HEK293T (cell line): ENCODE data around the gene SFSWAP.
"Not testable (repeated sequence)": the region's sequence is repeated elsewhere in the genome, so short reads cannot be mapped to it uniquely, and the experiment has no call there.

Source experiments
- CTCF ChIA-PET: fragments of 350-600 bp; formaldehyde crosslinking; extraction: SDS; loops from one replicate; lab custom pipeline; 2021; ENCODE audit warnings: antibody characterized with exemption, inconsistent platforms; lab: Yijun Ruan, JAX
- POLR2A ChIA-PET: fragments of 350-600 bp; formaldehyde crosslinking; extraction: SDS; loops from one replicate; lab custom pipeline; 2020; ENCODE audit warnings: antibody characterized with exemption, inconsistent platforms; lab: Yijun Ruan, JAX
- DNase-seq: peaks from one replicate; pipeline ENCODE4 v3.0.0; 2012; ENCODE audit warnings: mixed read lengths; ENCODE audit errors: extremely low spot score
- ARNT ChIP-seq: fragments of 450-650 bp; IDR thresholded peaks from 2 replicates; pipeline ENCODE4 v1.6.1; 2017; ENCODE audit warnings: mild to moderate bottlenecking
- BHLHE40 ChIP-seq: fragments of 450-650 bp; IDR thresholded peaks from 2 replicates; pipeline ENCODE4 v1.6.1; 2016; ENCODE audit warnings: mild to moderate bottlenecking, moderate library complexity, borderline replicate concordance
- CTBP1 ChIP-seq: fragments of 450-650 bp; IDR thresholded peaks from 2 replicates; pipeline ENCODE4 v1.6.1; 2016; ENCODE audit warnings: borderline replicate concordance
- ELF4 ChIP-seq: fragments of 450-650 bp; IDR thresholded peaks from 2 replicates; pipeline ENCODE4 v1.6.1; 2017; ENCODE audit warnings: antibody characterized with exemption
- FOXA1 ChIP-seq: fragments of 450-650 bp; IDR thresholded peaks from 2 replicates; pipeline ENCODE4 v1.6.1; 2016; ENCODE audit warnings: mild to moderate bottlenecking
- FOXK2 ChIP-seq: fragments of 450-650 bp; IDR thresholded peaks from 2 replicates; pipeline ENCODE4 v1.6.1; 2016; ENCODE audit warnings: mild to moderate bottlenecking
- FOXM1 ChIP-seq: fragments of 450-650 bp; IDR thresholded peaks from 2 replicates; pipeline ENCODE4 v1.6.1; 2017; ENCODE audit warnings: mild to moderate bottlenecking, borderline replicate concordance
- HDGF ChIP-seq: fragments of 450-650 bp; IDR thresholded peaks from 2 replicates; pipeline ENCODE4 v1.6.1; 2017; ENCODE audit warnings: antibody characterized with exemption, borderline replicate concordance
- L3MBTL2 ChIP-seq: fragments of 450-650 bp; conservative IDR thresholded peaks from 2 replicates; pipeline ENCODE4 v1.6.1; 2016; ENCODE audit warnings: mild to moderate bottlenecking
- LEF1 ChIP-seq: fragments of 450-650 bp; IDR thresholded peaks from 2 replicates; pipeline ENCODE4 v1.6.1; 2017; ENCODE audit warnings: mild to moderate bottlenecking, borderline replicate concordance
- NFRKB ChIP-seq: fragments of 450-650 bp; IDR thresholded peaks from 2 replicates; pipeline ENCODE4 v1.6.1; 2016; ENCODE audit warnings: mild to moderate bottlenecking, moderate library complexity
- SP1 ChIP-seq: fragments of 450-650 bp; IDR thresholded peaks from 2 replicates; pipeline ENCODE4 v1.6.1; 2017
- SUZ12 ChIP-seq: fragments of 450-650 bp; IDR thresholded peaks from 2 replicates; pipeline ENCODE4 v1.6.1; 2016; ENCODE audit warnings: mild to moderate bottlenecking
- TARDBP ChIP-seq: fragments of 450-650 bp; IDR thresholded peaks from 2 replicates; pipeline ENCODE4 v1.6.1; 2016
- ZNF384 ChIP-seq: fragments of 450-650 bp; IDR thresholded peaks from 2 replicates; pipeline ENCODE4 v1.6.1; 2016
- TF ChIP-seq, protein P1 (sequence below): fragments of 450-650 bp; IDR thresholded peaks from 2 replicates; pipeline ENCODE4 v1.6.1; 2016

SFSWAP gene

DNA sequence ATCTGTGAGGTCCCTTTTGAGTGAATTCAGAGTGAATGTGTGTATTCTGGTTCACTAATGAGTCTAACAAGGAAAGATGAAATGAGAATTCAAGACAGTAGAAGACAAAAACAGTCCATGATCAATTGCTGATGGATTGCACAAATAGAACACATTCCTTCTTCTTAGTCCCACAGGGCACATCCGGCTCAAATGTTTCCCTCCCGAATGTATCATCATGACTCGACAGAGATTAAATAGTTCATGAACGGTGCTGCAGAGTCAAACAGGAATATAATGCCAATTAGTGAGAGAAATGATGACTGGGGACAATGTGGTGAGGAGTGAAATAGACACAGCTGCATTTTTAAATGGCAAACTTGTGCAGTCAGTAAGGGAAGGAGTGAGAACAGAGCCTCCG is 11.5 kb upstream of the SFSWAP start:
- TF ChIP-seq LEF1 (no peak), CTBP1 (no peak), TARDBP (no peak), L3MBTL2 (no peak), ZNF384 (no peak), FOXK2 (no peak), FOXA1 (no peak)
- TF ChIP-seq, protein P1, sequence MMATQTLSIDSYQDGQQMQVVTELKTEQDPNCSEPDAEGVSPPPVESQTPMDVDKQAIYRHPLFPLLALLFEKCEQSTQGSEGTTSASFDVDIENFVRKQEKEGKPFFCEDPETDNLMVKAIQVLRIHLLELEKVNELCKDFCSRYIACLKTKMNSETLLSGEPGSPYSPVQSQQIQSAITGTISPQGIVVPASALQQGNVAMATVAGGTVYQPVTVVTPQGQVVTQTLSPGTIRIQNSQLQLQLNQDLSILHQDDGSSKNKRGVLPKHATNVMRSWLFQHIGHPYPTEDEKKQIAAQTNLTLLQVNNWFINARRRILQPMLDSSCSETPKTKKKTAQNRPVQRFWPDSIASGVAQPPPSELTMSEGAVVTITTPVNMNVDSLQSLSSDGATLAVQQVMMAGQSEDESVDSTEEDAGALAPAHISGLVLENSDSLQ, result no peak
- no peak for DNase-seq
- CTCF ChIA-PET, result no interaction called here
- POLR2A ChIA-PET, result no interaction called here

DNA sequence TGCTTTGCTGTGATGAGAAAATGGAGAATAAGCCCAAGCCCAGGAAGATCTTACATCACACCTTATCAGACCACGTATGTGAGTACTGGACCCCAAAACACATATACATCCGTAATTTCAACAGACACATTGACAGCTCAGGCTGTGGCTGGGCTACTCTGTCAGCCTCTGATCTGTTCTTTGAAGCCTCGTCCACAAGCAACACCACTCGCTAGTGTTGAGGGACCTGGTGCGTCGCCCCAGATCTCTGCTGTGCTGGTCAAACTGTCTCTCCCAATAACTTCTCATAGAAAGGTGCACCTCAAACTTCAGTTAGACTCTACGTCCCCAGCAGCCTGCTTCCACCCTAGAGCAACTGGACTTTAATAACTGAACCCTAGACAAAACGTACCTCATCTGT is 10.6 kb upstream of the SFSWAP start:
- DNase-seq, result no peak
- TF ChIP-seq CTBP1 (no peak), TARDBP (no peak)
- ChIA-PET POLR2A (no interaction called here), CTCF (no interaction called here)

DNA sequence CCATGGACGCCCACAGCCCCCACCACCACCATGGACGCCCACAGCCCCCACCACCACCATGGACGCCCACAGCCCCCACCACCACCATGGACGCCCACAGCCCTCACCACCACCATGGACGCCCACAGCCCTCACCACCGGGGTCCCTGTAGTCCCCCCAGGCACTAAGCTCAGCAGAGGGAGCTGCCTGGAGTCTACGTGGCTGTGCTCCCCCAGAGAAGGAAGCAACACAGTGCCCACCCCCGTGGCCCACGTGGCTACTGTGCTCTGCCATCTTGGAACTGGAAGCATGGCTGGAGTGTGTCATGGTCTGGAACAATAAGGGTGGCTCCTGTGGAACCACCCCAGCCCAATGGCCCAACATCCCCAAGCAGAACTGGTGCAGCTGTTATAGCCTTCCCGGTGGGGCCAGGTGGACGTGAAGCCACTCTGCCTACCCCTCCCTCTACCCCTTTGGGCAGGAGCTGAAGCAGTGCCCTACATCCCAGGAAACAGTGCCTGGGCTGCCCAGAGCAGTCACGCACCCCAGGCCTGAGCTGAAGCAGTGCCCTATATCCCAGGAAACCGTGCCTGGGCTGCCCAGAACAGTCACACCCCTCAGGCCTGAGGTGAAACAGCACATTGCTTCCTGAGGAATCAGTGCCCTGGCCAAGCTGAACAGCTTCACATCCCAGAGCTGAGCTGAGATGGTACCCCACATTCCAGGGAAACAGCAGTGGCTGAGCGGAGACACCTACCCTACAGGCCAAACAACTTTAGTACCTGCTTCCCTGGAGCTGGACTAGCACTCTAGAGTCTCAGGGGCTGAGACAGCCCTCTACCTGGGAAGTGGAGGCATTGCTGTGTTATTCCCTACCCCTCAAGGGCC is 9.0 kb upstream of the SFSWAP start:
- ChIA-PET CTCF (no interaction called here), POLR2A (interaction anchor here (0.8 kb wide), 1 partner anchor 9 kb away, joined by 3 read pairs; the partner anchor contains the start of gene SFSWAP)
- DNase-seq, result no peak

DNA sequence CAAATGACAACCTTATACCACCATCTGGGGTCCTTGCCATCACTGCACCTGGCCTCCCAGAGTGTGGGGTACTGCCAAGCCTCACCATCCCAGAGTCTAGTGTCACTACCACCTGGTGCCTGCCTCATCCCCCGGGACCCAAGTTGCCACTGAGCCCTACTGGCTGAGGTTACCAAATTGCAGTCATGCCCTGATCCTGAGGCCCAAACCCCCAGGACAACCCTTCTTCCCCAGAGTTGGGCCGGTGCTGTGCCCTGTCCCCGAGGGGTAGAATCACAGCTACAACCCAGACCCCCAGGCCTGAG is 8.4 kb upstream of the SFSWAP start:
- DNase-seq, result no peak
- POLR2A ChIA-PET, result interaction anchor here (0.8 kb wide), 1 partner anchor 9 kb away, joined by 3 read pairs; the partner anchor contains the start of gene SFSWAP
- no peak for TF ChIP-seq HDGF
- TF ChIP-seq, protein P1, result no peak
- no peak for TF ChIP-seq BHLHE40
- no peak for TF ChIP-seq CTBP1
- no peak for TF ChIP-seq NFRKB
- no peak for TF ChIP-seq TARDBP
- TF ChIP-seq FOXK2, result no peak
- TF ChIP-seq ZNF384, result no peak
- no peak for TF ChIP-seq FOXM1
- no peak for TF ChIP-seq ARNT
- TF ChIP-seq LEF1, result no peak
- CTCF ChIA-PET, result no interaction called here

More for the DNA sequence above, 9.0 kb upstream of the SFSWAP start:
- TF ChIP-seq NFRKB, result no peak
- no peak for TF ChIP-seq FOXM1
- TF ChIP-seq ELF4, result no peak
- no peak for TF ChIP-seq SUZ12
- TF ChIP-seq ZNF384, result no peak
- no peak for TF ChIP-seq FOXA1
- TF ChIP-seq, protein P1, result no peak
- TF ChIP-seq FOXK2, result no peak
- no peak for TF ChIP-seq LEF1

DNA sequence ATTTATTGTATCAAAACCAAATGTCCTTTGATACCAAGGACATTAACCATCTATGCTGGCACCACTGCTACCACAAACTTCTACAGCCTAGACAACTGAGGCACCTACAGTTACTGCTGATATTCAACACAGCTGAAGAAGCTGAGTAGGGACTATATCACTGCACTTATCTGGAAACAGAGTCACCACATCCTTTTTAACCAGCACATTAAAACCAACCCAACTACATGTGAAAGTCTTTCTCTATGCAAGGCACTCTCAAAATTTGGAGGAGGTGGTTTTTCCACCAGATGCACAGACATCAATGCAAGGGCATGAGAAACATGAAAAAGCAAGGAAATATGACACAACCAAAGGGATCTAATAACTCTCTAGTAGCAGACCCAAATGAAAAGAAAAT is 7.7 kb upstream of the SFSWAP start:
- POLR2A ChIA-PET, result no interaction called here

DNA sequence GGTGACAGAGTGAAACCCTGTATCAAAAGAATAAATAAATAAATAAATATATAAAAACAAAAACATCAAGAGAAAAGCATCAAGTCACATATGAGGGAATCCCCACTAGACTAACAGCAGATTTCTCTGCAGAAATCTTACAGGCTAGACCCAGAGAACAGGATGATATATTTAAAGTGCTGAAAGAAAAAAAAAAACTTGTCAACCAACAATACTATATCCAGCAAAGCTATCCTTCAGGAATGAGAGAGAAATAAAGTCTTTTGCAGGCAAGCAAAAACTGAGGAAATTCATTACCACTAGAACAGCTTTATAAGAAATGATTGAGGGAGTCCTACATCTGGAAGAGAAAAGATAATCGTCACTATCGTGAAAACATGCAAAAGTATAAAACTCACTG is 6.4 kb upstream of the SFSWAP start:
- no peak for DNase-seq
- POLR2A ChIA-PET, result no interaction called here
- TF ChIP-seq FOXA1, result no peak
- no peak for TF ChIP-seq FOXK2
- no peak for TF ChIP-seq SUZ12
- TF ChIP-seq NFRKB, result no peak
- no peak for TF ChIP-seq ELF4
- TF ChIP-seq L3MBTL2, result no peak
- no peak for TF ChIP-seq FOXM1
- TF ChIP-seq BHLHE40, result no peak
- no peak for TF ChIP-seq SP1
- TF ChIP-seq TARDBP, result no peak
- no peak for TF ChIP-seq HDGF
- TF ChIP-seq LEF1, result no peak
- TF ChIP-seq ZNF384, result no peak
- TF ChIP-seq ARNT, result no peak
- TF ChIP-seq CTBP1, result no peak
- TF ChIP-seq, protein P1, result no peak
- CTCF ChIA-PET, result no interaction called here

More for the DNA sequence above, 7.7 kb upstream of the SFSWAP start:
- TF ChIP-seq FOXA1 (no peak), ARNT (no peak), HDGF (no peak), TARDBP (no peak), SUZ12 (no peak)
- TF ChIP-seq, protein P1, result no peak
- DNase-seq, result no peak
- CTCF ChIA-PET, result no interaction called here

DNA sequence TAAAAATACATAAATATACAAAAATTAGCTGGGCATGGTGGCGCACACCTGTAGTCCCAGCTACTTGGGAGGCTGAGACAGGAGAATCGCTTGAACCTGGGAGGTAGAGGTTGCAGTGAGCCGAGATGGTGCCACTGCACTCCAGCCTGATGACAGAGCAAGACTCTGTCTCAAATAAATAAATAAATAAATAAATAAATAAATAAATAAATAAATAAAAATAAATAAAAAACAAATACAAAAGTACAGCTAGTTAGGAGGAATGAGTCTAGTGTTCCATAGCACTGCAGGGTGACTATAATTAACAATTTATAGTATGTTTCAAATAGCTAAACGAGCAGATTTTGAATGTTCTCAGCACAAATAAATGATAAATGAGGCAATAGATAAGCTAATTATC is 4.2 kb upstream of the SFSWAP start:
- POLR2A ChIA-PET, CTCF ChIA-PET, DNase-seq: not testable (repeated sequence)
